SH-SY5Y (cell line): ENCODE data around the gene BDH2.

ENCODE experiments used
- GATA2 ChIP-seq: IDR thresholded peaks from 2 replicates; pipeline ENCODE4 v1.6.1; 2011; ENCODE audit warnings: mild to moderate bottlenecking, low read depth, low read length
- GATA3 ChIP-seq: IDR thresholded peaks from 2 replicates; pipeline ENCODE4 v1.6.1; 2011; ENCODE audit warnings: low read depth, mild to moderate bottlenecking, low read length, moderate library complexity

- TF ChIP-seq GATA2 (no peak), GATA3 (no peak)
Measured at GRCh38 chr4:103052145-103052544, 47.5 kb downstream of the BDH2 start.
